ENCODE results near the gene DENND2A.

DNA sequence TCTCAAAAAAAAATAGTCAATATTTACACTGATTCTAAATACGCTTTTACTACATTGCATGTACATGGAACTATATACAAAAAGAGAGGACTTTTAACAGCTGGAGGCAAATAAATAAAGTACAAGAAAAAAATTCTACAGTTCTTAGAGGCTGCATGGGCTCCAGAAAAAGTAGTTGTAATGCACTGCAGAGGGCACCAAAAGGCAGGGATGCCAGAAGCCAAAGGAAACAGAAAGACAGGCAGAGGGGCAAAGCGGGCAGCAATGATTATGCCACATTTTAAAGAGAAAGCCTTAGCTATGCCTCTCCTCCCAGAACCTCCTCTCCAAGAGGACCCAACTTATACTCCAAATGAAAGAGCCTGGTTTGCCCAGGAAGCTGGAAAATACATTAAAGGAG is 20.5 kb upstream of the DENND2A start:
- TF ChIP-seq, protein P1, sequence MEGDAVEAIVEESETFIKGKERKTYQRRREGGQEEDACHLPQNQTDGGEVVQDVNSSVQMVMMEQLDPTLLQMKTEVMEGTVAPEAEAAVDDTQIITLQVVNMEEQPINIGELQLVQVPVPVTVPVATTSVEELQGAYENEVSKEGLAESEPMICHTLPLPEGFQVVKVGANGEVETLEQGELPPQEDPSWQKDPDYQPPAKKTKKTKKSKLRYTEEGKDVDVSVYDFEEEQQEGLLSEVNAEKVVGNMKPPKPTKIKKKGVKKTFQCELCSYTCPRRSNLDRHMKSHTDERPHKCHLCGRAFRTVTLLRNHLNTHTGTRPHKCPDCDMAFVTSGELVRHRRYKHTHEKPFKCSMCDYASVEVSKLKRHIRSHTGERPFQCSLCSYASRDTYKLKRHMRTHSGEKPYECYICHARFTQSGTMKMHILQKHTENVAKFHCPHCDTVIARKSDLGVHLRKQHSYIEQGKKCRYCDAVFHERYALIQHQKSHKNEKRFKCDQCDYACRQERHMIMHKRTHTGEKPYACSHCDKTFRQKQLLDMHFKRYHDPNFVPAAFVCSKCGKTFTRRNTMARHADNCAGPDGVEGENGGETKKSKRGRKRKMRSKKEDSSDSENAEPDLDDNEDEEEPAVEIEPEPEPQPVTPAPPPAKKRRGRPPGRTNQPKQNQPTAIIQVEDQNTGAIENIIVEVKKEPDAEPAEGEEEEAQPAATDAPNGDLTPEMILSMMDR (IDR thresholded peaks at IDR 0.05 in 2 of 3, conservative IDR thresholded peaks at IDR 0.05 in 1 of 3; ENCODE audit: control insufficient read depth in 2 of 3, extremely low read depth in 1 of 3, insufficient read depth in 1 of 3, low read depth in 3 of 3, low read length in 3 of 3), result no peak
- TF ChIP-seq, protein P2, sequence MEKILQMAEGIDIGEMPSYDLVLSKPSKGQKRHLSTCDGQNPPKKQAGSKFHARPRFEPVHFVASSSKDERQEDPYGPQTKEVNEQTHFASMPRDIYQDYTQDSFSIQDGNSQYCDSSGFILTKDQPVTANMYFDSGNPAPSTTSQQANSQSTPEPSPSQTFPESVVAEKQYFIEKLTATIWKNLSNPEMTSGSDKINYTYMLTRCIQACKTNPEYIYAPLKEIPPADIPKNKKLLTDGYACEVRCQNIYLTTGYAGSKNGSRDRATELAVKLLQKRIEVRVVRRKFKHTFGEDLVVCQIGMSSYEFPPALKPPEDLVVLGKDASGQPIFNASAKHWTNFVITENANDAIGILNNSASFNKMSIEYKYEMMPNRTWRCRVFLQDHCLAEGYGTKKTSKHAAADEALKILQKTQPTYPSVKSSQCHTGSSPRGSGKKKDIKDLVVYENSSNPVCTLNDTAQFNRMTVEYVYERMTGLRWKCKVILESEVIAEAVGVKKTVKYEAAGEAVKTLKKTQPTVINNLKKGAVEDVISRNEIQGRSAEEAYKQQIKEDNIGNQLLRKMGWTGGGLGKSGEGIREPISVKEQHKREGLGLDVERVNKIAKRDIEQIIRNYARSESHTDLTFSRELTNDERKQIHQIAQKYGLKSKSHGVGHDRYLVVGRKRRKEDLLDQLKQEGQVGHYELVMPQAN (conservative IDR thresholded peaks at IDR 0.05), result no peak
- TF ChIP-seq ZZZ3 (IDR thresholded peaks at IDR 0.05; ENCODE audit: control insufficient read depth, insufficient read length, low read depth) (no peak), RAD21 (IDR thresholded peaks at IDR 0.05; ENCODE audit: insufficient read depth, low read depth, low read length) (no peak), TBL1XR1 (IDR thresholded peaks at IDR 0.05; ENCODE audit: low read depth, low read length) (no peak), CEBPB (IDR thresholded peaks at IDR 0.05; ENCODE audit: borderline replicate concordance in 1 of 2, low read depth in 2 of 2, low read length in 2 of 2) (no peak)
- TF ChIP-seq, protein P3, sequence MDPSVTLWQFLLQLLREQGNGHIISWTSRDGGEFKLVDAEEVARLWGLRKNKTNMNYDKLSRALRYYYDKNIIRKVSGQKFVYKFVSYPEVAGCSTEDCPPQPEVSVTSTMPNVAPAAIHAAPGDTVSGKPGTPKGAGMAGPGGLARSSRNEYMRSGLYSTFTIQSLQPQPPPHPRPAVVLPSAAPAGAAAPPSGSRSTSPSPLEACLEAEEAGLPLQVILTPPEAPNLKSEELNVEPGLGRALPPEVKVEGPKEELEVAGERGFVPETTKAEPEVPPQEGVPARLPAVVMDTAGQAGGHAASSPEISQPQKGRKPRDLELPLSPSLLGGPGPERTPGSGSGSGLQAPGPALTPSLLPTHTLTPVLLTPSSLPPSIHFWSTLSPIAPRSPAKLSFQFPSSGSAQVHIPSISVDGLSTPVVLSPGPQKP (IDR thresholded peaks at IDR 0.05; ENCODE audit: low read depth, low read length), result no peak
- TF ChIP-seq, protein P4, sequence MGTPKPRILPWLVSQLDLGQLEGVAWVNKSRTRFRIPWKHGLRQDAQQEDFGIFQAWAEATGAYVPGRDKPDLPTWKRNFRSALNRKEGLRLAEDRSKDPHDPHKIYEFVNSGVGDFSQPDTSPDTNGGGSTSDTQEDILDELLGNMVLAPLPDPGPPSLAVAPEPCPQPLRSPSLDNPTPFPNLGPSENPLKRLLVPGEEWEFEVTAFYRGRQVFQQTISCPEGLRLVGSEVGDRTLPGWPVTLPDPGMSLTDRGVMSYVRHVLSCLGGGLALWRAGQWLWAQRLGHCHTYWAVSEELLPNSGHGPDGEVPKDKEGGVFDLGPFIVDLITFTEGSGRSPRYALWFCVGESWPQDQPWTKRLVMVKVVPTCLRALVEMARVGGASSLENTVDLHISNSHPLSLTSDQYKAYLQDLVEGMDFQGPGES (IDR thresholded peaks at IDR 0.05), result no peak

Data from GM12878 (cell line).